NOMO-1 treated with dmso at 0.1 percent for 144 hours (cell line): ENCODE results near the gene RCE1.
A peak's percentile ranks its signal among the peaks of the same experiment; 100 is the strongest.

Source experiments
- DNase-seq: peaks from one replicate; lab custom pipeline; 2025; ENCODE audit not compliant: unreplicated experiment; lab: John Stamatoyannopoulos, UW

Gene RCE1

DNA sequence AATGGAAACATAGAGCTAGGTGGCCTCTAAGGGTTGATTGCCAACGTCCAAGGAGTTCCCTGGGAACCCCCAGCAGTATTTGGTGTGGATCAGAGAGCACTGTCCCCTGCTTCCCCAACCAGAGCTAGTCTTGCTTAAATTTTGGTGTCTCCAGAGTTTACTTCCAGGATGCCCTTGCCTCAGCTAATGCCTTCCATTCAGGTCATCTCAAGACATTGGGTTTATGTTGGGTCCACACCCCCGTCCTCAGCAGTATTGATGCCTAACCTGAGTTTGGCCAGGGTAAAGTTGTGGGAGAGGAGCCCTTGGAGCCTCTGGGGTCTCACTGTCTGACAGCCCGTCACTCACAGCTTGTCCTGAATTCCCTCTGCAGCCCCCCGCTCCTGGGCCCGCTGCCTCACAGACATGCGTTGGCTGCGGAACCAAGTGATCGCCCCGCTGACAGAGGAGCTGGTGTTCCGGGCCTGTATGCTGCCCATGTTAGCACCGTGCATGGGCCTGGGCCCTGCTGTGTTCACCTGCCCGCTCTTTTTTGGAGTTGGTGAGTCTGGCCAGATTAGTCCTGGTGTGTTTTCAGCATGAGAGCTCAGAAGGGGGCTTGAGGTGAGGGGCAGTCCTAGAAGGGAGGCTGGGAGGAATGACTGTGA lies 1.4 kb downstream of the RCE1 start:
- DNase-seq: no peak

- no peak for DNase-seq
Measured at GRCh38 chr11:66845143-66845875, 2.1 kb downstream of the RCE1 start.

- DNase-seq: no peak
Measured at GRCh38 chr11:66845876-66846212, 2.6 kb downstream of the RCE1 start.

DNA sequence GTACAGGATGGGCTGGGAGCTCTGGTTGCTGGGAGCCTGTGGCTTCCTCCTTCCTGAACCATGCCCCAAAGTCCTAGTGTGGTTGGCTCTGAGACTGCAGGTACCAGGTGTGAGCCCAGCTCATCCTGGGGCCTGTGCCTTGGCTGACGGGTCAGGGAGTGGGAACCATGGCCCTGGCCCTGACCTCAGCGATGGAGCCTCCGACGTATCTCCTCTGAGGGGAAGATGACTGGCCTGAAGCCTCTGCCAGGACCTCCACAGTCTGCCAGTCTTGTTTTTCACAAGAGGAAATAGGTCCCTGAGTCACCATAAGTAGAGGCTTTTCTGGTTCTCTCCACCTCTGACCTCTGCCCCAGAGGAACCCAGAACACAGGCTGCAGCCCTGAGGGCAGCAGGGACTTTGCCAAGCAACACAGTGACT lies 3.4 kb downstream of the RCE1 start:
- no peak for DNase-seq

DNA sequence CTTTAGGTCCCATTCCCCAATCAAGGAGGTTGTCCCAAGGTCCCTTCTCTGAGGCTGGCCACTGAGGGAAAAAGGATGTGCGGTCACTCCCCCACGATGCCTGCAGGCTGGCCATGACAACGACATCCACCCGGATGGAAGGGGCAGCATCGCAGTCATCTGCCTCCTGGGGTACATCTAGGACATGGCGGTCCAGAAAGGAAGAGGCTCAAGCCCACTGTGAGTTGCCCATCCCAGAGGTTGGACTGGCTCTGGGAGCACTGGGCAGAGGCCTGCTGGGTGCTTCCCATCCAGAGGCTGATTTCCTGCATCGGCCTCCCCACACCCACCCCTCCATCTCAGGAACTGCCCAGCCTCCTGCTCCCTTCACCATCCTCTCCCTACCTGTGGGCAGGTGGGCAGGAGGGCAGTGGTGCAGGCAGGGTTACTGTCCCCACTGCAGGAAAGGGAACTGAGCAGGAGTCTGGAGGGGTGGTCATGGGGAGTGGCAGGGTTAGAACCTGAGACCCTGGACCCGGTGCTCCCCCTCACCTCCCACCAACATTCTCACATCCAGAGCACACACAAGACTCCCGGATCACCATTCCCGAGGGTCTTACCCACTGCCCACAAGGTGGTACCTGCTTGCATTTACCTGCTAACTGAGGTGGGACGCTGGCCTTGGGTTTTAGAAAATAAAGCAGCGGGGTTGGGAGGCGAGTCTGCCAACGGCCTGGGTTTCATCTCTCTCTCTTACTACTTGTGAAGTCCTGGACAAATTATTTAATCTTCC lies 4.4 kb downstream of the RCE1 start:
- no peak for DNase-seq

DNA sequence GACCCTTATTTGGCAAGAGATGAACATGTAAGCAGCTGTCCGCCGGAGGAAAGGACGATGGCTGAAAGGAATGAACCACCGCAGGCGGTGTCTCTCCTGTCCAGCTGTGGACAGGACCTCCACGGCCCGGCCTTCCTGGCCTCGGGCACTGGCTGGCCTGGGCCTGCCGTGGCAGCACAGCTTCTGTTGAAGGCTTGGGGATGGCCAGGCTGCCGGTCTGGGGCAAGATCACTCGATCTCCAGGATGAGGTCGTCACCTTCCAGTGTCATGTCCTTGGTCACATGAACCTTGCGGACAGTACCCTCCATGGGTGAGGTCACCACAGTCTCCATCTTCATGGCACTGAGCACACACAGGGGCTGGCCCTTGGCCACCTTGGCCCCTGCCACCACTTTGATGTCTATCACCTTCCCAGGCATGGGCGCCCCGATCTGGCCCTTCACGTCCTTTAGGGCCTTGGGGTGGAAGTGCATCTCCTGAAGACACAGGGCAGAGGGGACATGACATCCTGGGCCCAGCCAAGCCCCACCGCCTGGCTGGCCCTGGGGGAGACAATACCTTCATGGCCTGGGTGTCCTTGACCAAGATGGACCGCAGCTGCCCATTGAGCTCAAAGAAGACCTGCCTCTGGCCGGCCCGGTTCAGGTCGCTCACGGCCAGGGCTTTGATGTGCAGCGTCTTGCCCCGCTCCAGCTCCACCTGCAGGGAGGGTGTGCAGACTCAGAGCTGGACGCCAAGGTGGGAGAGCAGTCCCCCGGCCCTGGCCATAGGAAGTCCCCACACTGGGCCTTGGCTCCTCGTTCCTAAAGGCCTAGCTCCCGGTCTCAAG lies 5.6 kb downstream of the RCE1 start:
- no peak for DNase-seq

GRCh38 chr11:66849501-66850234 lies 6.4 kb downstream of the RCE1 start:
- DNase-seq: no peak

DNA sequence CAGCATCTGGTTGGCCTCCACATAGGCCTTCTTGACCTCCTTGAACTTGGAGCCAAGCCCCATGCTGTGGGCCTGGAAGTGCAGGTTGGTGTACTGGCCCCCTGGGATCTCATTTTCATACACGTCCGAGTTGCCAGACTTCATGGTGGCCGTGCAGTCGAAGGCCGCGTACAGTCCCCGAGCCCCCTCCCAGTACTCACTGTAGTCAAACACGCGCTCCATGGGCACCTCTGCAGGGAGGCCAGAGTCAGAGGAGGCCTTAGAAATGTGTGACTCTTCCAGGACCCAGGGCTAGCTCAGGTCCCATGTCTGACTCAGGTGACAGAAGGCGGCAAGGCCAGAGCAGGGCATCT lies 7.0 kb downstream of the RCE1 start:
- no peak for DNase-seq

- no peak for DNase-seq
Measured at GRCh38 chr11:66850588-66851238, 7.5 kb downstream of the RCE1 start.

DNA sequence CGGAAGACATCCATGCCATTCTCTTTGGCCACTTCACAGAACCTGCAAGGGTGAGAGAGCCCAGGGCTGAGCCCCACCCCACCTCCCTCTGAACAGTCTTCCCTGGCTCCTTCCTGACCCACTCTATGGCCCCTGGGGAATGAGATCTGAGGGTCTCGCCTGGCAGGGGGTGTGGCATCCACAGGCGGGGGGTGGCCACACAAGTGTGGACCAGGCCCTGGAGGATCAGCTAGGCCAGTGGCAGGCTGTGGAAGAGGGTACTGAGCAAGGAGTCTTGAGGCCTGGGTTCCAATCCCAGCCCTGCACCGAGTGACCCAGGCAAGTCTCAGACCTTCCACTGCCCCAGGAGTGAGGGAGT lies 8.0 kb downstream of the RCE1 start:
- DNase-seq: no peak

GRCh38 chr11:66851698-66852465 lies 8.6 kb downstream of the RCE1 start:
- no peak for DNase-seq

DNA sequence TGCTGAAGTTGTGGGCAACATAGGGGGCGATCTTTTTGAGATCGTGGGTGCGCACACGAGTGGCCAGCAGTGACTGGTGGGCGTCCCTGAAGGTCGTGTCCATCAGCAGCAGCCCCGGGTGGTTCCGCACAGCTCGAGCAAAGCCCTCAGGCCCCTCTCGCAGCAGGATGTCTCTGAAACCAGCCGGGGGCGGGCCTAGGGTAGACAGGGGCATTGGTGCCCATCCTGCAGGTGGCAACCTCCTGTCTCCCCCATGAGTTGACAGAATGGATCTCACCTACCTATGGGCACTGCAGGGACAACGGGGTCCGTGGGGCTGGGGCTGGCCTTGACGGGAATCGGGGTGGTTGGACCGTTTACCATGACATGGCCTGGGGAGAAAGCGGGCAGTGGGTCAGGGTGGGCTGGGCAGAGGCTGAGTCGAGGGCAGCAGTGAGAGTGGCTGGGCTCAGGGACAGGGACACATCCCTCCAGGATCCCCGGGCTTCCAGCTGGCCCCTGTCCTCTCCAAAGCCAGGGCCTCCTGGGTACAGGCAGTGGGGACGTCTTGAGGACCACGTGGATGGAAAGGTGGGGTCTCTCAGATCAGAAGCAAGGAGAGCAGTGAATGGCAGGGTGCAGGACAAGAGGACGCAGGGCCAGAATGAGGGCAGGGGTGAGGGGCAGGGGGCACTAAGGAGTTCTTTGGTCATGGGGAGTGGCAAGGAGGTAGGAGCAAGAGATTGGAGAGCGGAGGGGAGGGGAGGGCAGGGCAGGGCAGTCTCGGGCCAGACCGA lies 9.4 kb downstream of the RCE1 start:
- no peak for DNase-seq

- no peak for DNase-seq
Measured at GRCh38 chr11:66853242-66854229, 10.3 kb downstream of the RCE1 start.

DNA sequence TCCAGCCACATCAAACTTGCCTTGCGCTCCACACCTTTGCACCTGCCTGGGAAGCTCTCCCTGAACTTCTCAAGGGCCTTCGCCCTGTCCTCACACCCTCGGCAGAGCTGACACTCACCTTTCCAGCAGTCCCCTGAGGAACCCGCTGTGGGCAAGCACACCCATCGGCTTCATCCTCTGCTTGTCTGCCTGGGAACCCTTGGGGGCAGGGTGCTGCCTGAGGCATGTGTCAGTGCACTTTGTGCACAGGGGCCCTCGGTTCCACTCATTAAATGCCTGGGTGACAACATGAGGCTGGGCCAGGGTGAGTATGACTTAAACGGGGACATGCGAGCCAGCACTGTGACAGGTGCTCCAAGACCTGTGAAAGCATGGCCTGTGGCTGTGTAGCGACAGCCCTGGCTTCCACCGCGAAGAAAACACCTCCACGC lies 11.0 kb downstream of the RCE1 start:
- no peak for DNase-seq

DNA sequence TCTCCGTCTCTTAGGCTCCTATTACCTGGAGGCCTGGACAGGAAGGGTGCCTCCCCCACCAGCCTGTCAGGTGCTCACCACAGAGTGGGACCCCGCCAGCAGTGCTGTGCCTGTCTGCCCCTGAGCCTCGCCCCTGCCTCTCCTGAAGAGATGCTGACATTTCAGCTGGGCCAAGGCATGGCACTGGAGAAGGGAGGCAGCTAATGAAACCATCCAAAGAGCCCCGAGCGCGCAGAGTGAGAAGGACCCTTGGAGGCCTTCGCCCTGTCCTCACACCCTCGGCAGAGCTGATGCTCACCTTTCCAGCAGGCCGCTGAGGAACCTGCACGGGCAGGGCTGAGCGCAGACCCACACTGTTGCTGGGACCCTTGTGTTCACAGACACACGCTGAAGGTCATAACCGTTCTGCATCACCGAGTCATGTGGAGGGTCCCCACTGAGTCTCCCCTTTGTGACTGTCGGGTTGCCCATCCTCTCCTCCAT lies 11.5 kb downstream of the RCE1 start:
- no peak for DNase-seq

GRCh38 chr11:66855574-66856495 lies 12.6 kb downstream of the RCE1 start:
- DNase-seq: peak; percentile 88
